Adrenal gland (tissue), 5 donors: Measurements from ENCODE around the gene TRIM46.

Experiments used
- POLR2A ChIP-seq, 2 donors: fragments of 450-650 bp; IDR thresholded peaks; one replicate each; pipeline ENCODE4 v1.6.1; 2017; ENCODE audit warnings: antibody characterized with exemption in 2 of 2, mild to moderate bottlenecking in 2 of 2, moderate library complexity in 1 of 2
- TF ChIP-seq, protein P1 (sequence below), 6 experiments: fragments of 450-650 bp in 4 of 6; fragments of 200-600 bp in 2 of 6; sonication (generic) in 1 of 6; IDR thresholded peaks; 1 replicate in 5 of 6; 2 replicates in 1 of 6; pipeline versions ENCODE4 v1.5.1 to v1.8.0; 2016 to 2021; ENCODE audit warnings: antibody characterized with exemption in 6 of 6, mild to moderate bottlenecking in 2 of 6, moderate library complexity in 1 of 6
- donor health status: DM: no; HTN: no; CAD: no.

- TF ChIP-seq, protein P1, sequence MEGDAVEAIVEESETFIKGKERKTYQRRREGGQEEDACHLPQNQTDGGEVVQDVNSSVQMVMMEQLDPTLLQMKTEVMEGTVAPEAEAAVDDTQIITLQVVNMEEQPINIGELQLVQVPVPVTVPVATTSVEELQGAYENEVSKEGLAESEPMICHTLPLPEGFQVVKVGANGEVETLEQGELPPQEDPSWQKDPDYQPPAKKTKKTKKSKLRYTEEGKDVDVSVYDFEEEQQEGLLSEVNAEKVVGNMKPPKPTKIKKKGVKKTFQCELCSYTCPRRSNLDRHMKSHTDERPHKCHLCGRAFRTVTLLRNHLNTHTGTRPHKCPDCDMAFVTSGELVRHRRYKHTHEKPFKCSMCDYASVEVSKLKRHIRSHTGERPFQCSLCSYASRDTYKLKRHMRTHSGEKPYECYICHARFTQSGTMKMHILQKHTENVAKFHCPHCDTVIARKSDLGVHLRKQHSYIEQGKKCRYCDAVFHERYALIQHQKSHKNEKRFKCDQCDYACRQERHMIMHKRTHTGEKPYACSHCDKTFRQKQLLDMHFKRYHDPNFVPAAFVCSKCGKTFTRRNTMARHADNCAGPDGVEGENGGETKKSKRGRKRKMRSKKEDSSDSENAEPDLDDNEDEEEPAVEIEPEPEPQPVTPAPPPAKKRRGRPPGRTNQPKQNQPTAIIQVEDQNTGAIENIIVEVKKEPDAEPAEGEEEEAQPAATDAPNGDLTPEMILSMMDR (IDR thresholded peaks at IDR 0.05) = no peak
- no peak for TF ChIP-seq POLR2A (IDR thresholded peaks at IDR 0.05)
Observed at GRCh38 chr1:155174324-155175280, 953 bp downstream of the TRIM46 start.
